ENCODE data around the gene SSX2IP.
"Not testable (repeated sequence)": the region's sequence is repeated elsewhere in the genome, so short reads cannot be mapped to it uniquely, and the experiment has no call there.

The SSX2IP gene

DNA sequence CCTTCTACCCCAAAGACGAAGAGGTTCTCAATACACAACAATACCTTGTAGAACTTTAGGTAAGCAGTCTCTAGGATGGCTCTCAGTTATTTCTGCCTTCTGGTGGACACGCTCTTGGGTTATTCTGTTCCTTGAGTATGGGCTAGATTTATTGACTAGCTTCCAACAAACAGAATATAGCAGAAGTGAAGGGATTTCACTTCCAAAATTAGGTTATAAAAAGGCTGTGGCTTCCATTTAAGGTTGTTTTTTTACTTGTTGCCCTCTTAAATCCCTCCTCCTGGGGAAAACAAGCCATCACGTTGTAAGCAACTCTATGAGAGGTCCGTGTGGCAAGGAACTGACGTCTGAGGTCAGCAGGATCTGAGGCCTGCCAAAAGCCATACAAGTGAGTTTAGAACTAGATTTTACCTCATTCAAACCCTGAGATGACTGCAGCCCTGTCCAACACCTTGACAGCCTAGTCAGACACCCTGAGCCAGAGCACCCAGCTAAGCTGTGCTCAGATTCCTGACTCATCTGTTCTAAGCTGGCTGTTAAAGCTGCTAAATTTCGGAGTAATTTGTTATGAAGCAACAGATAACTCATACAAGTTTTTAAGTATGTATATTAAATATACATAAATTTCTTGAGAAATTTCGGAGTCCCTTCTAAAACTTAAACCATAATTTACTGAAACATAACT lies 12.7 kb downstream of the SSX2IP start:
- no peak for DNase-seq (ENCODE audit: low read depth)

- no peak for DNase-seq (ENCODE audit: low read depth)
Measured at GRCh38 chr1:84675631-84676030, 14.6 kb downstream of the SSX2IP start.

DNA sequence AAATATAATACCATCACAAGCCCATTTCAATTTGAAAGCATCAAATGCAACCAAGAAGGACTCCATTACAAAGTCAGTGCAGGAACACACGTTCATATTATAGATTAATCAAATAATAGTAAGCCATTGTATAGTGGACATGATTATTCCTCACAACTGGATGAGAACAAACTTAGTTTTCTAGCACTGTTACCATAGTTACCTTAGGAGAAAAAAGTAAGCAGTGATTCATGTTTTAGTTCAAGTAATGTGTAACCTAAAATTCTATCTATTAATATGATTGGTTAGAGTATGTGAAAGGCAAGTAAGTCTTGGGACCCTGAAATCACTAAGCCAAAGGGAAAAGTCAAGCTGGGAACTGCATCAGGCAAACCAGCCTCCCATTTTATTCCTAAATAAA lies 15.2 kb downstream of the SSX2IP start:
- no peak for DNase-seq (ENCODE audit: low read depth)

- DNase-seq (ENCODE audit: low read depth), result no peak
Measured at GRCh38 chr1:84674705-84675104, 15.6 kb downstream of the SSX2IP start.

GRCh38 chr1:84674021-84674420 lies 16.2 kb downstream of the SSX2IP start:
- DNase-seq (ENCODE audit: low read depth), result no peak

- no peak for DNase-seq (ENCODE audit: low read depth)
Measured at GRCh38 chr1:84672080-84672854, 18.0 kb downstream of the SSX2IP start.

- DNase-seq (ENCODE audit: low read depth), result no peak
Measured at GRCh38 chr1:84669831-84670230, 20.4 kb downstream of the SSX2IP start.

DNA sequence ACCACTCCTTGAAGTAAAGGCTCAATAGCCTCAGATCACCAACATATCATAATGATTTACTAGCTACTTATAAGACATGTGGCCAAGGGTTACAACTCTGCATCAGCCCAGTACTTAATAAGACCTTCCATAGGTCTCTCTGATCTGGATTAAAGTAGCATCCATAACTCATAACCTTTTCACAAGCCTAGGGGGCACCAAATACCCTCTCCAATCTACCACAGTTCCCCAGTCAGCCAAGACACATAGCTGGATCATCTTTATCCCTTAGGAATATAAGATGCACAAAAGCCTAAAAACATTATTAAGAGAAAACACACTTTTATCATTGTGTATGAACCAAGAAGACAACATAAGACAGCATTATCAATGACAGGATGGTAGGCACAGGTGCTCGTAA lies 22.1 kb downstream of the SSX2IP start:
- no peak for DNase-seq (ENCODE audit: low read depth)

DNA sequence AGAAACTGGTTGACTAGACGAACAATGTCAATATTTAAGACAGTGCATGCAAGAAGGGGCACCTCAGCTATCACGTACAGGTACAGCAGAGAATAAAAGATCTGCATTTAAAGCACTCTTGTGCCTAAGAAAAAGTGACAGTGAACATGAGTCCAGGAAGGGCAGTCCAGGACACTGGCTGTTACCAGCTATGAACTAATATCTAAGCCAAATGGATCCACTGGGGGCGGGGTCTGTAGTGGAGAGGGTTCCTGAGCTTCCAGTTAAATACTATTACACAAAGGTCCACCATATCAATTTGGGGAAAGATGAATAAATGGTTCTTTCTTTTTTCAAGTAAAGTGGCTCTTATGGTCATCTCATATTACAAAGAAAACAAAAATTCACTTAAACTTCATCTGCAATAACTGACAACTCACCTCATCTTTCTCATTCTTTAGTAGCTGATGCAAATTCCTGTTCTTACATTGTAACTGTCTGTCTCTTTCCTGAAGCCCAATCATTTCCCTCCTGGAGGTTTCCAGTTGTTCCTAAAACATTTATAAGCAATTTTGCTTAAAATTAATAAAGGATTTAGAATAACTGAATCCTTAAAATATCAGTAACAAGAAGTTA lies 24.5 kb downstream of the SSX2IP start:
- no peak for DNase-seq (ENCODE audit: low read depth)

- DNase-seq (ENCODE audit: low read depth), result no peak
Measured at GRCh38 chr1:84653130-84653677, 37.1 kb downstream of the SSX2IP start.

GRCh38 chr1:84644472-84644871 lies 45.8 kb downstream of the SSX2IP start:
- no peak for DNase-seq (ENCODE audit: low read depth)

DNA sequence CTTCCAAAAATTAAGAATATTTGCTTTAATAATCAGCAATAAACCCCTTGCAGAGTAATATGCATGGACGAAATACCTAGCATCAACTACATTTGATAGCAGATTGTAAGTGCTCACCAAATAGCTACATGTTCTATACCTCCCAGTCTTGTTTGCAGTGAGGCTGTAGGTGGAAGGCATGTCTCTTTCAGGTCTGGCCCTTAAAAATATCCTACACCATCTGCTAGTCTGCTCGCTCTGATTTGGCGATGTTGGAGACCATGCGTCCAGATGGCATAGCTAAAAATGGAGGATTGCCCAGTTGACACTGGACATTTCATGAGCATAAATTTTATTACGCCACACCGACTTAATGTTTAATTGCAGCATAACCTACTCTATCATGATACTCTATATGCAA lies 47.1 kb downstream of the SSX2IP start:
- DNase-seq (ENCODE audit: low read depth), result no peak

GRCh38 chr1:84642774-84643173 lies 47.5 kb downstream of the SSX2IP start:
- DNase-seq (ENCODE audit: low read depth), result no peak

- DNase-seq (ENCODE audit: low read depth), result not testable (repeated sequence)
Measured at GRCh38 chr1:84639731-84640130, 50.5 kb downstream of the SSX2IP start.

DNA sequence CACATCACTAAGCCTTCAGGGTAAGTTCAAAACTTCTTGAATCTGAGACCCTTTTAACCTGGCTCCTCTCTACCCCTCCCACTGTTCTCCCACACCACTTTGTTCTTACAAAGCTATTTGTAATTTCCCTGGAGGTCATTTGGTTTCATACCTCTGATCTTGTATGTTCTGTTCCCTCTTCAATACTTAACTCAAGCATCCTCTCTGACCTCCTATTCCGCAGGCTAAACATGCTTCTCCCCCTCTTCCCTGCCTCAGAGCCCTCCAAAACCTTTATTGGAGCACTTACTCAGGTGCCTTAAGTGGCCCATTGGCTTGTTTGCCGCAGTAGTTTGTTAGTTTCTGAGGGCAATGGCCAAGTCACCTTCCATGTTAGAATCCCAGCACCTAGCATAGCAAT lies 54.8 kb downstream of the SSX2IP start:
- DNase-seq (ENCODE audit: low read depth), result no peak

DNA sequence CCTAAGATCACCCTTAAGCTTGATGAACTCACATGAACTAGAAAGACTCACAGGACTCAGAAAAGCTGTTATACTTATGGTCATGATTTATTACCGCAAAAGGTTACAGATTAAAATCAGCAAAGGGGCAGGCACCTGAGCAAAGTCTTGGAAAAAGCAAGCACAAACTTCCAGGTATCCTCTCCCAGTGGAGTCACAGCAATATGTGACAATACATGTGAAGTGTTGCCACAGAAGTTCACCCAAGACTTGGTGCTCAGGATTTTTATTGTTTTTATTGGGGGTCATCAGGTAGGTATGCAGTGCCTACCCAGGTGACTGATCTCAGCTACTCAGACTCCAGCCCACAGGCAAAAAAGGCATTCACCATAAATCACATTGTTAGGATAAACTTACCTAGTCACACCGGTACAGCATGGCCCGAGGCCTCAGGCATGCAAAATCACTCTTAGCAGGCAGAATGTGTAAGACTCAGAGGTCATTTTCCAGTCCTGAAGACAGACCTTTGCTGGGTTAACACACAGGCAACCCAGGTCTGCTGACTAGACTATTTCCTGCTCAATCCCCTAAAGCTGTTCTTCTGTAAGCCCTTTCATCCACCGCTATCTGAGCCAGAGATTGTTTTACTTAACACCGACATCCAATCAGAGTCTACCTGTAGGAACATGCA lies 55.6 kb downstream of the SSX2IP start:
- no peak for DNase-seq (ENCODE audit: low read depth)

DNA sequence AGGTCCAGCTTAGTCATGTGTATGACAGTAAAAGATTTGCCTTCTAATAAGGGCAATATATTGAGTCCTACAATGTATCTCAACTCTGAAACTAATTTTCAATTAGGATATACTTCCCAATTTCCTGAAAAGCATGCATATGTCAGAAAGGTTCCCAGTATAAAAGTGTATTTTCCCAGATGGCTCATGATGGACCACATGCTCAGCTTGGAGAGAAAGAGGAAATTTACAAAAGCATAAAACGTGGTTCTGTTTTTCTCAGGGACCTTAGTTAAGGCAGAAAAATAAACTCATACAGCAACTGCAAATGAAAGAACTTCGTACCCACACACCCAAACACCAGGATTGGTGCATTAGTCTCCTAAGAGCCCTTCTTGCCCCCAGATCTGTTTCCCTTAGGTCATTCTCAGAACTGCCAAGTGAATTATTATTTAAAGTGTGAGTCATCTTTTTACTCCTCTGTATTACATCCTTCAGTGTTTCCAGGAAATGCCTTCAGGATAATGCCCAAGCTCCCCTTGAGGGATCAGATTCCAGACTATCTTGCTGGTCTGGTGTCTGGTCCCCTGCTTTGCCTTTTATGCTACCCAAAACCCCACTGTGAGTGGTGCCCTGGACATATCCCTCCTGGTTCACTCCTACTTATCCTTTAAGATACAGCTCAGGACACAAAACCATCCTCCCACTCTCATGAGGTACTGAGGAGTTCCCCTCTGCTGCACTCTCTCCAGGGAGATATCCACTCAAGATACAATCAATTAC lies 57.4 kb downstream of the SSX2IP start:
- peak; percentile 30 for DNase-seq (ENCODE audit: low read depth)

- DNase-seq (ENCODE audit: low read depth), result no peak
Measured at GRCh38 chr1:84632137-84632536, 58.1 kb downstream of the SSX2IP start.

DNA sequence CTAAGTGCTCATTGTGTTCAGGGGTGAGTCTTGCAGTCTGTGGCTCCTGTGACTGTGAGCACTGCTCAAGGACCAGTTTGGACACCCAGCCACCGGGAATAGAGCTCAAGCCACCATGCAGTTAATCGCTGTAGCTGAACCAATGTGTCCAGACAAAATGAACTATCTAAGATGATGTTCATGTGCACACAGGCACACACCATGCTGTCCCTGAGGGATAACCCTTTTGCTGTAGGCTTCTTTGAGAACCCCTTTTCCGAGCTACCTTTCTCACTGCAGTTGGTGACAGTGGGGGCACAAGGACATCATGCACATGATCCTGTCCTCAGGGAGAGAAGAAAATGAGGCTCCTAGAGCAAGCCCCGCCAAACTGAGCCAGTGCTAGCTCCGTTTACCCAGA lies 65.4 kb downstream of the SSX2IP start:
- no peak for DNase-seq (ENCODE audit: low read depth)

DNA sequence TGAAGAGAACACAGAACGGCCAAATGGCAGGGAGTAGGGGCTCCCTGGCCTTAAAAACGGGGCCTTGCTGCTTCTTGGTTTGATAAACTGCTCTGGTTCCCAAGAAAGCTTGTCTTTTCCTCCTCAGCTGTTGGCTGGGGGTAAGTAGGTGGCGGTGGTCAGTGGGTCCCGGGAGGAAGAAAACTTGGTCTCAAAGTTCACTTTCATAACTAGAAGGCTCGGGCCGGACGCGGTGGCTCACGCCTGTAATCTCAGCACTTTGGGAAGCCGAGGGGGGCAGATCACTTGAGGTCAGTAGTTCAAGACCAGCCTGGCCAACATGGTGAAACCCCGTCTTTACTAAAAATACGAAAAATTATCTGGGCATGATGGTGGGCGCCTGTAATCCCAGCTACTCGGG lies 68.7 kb downstream of the SSX2IP start:
- no peak for DNase-seq (ENCODE audit: low read depth)

DNA sequence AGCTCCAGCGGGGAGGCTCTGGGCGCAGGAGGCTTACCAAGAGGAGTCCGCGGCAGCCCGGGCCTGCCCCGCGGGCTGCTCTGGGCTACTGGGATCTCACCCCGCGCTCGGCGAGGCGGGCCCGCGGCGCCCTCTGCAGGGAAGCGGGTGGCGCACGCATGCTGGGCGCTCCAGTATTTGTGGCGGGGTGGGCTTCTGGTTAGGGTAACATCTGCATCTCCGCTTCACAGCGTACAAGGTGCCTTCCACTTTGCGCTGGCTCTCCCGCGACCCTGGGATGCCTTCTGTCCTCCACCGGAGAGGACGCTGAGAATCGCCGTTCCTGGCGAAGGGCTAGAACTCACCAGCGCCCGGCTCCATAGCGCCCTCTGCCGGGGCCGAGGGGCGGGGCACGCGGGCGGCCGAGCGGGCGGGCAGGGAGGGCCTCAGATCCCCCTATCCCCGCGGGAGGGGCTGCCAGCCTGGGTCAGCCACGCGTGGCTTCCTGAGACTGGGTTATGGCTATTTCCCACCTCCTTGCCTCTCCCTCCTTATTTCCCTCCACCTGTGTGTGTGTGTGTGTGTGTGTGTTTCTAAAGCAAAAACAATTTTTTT lies 69.4 kb downstream of the SSX2IP start:
- DNase-seq (ENCODE audit: low read depth), result peak; percentile 41

All from GM04504 (cell line).